ENCODE measurements around the gene PLXNA1. TPM values are rescaled to one million over a fixed set of nuclear protein-coding genes. Genes with fewer than 3 reads are reported as not detected.

The PLXNA1 gene
- total RNA-seq, 3 donors from 2014 or later (not counting 1 experiment from before 2014, with no cell fraction given): 2.5 to 4.3 (median 2.8) TPM

DNA sequence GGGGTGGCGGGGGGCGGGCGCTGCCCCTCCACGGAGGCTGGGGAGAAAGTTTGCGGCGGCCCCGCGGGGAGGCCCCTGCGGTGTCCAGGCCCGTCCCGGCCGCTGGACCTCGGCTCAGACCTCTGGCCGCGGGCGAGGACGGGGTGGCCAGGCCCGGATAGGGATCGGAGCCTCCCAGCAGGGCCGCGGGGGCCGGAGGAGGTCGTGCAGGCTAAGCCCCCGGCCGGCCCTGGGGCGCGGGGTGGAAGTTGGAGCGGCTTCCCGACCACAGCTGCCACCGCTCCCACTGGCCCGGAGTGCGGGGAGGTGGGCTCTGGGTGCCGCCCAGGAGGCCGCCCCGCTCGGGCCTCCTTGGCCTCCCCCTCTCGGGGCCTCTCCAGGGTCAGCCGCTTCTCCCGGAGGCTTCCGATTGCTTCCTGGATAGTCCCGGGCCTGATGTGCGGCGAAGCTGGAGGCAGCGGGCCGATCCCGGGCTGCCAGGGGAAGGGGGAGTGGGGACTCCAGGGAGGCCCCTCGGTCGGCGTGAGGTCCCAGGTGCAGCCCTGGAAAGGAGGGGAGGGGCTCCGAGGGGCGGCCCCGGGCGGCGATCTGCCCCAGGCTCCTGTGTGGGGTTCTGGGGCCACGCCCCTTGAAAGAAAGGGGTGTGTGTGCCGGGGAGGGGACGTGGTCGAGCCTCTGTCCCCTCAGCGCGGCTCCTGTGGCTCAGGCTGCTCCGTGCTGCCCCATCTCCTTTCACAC lies 907 bp downstream of the PLXNA1 start:
- Mint-ChIP-seq H3K27ac (no peak overlapping the region), H3K4me1 (peaks cover 0 to 13% of the 10 kb centered on the region in 2 donors), H3K9me3 (no peaks in the 10 kb centered on the region), H3K36me3 (no peaks in the 10 kb centered on the region), H3K4me3 (peak overlapping the region; percentile 6), H3K27me3 (ENCODE audit: low read depth in 2 of 2) (peaks cover 15 to 17% of the 10 kb centered on the region in 2 donors)
- ATAC-seq: no peak
- WGBS (ENCODE audit: insufficient coverage): 2% methylated on average over 61 of the region's 61 CpGs
- no peak for TF ChIP-seq CTCF (IDR thresholded peaks at IDR 0.05)
- intact Hi-C loops (cut with micrococcal nuclease): loop anchor here (5.0 to 10.0 kb wide), 3 partner anchors 279 to 462 kb away; partner anchors contain the start of genes CHCHD6 and CHST13
- H3K27ac ChIP-seq (ENCODE audit: low read length): no peak overlapping the region
- H3K4me3 ChIP-seq (ENCODE audit: low read length): peak overlapping the region; percentile 30
- peaks cover 3% of the 10 kb centered on the region for H3K27me3 ChIP-seq (ENCODE audit: control insufficient read depth, insufficient read depth, low read length)
- no peaks in the 10 kb centered on the region for H3K9me3 ChIP-seq (ENCODE audit: control insufficient read depth, insufficient read depth, low read length)
- no peaks in the 10 kb centered on the region for H3K36me3 ChIP-seq (ENCODE audit: control insufficient read depth, insufficient read depth, low read length)
- DNase-seq: peak; percentile 26 to 57
- peaks cover 22% of the 10 kb centered on the region for H3K4me1 ChIP-seq (ENCODE audit: control insufficient read depth, insufficient read depth, low read length)

DNA sequence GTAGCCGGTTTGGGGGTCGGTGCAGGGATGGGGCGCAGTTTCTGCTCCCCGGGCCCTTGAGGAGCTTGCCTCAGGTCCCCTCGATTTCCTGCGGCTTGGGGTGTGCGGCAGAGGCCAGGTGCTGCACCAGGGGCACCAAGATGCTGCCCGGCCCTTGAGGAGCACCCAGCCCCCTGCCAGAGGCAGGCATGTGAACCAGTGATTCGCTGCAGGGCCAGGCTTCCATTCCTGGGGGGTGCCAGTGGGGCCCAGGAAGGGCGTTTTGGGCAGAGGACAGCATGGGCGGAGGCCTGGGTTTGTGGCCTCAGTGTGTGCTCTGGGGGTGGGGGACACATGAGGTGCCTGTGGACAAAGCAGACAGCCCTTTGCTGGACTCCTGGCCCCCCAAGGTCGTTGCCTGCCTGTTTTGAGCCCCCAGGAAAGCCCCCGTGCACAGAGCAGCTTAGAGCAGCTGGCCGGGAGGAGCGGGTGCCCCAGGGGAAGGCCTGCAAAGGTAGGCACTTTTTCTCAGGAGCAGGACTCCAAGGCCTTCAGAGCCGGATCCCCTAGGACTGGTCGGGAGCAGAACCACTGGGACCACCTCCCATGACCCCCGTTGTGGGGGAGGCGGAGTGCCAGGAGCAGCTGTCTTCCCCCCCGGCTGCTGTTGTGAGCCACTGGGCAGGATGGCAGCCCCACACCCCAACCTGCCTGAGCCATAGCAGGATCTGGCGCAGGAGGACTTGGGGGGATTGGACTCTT lies 1.6 kb downstream of the PLXNA1 start:
- Mint-ChIP-seq H3K27me3 (ENCODE audit: low read depth in 2 of 2) (peaks cover 11% of the 10 kb centered on the region in 2 donors), H3K36me3 (no peaks in the 10 kb centered on the region), H3K4me3 (peak overlapping the region; percentile 6), H3K4me1 (peaks cover 0 to 13% of the 10 kb centered on the region in 2 donors), H3K27ac (peak overlapping the region in 1 of 2 donors; percentile 47), H3K9me3 (no peaks in the 10 kb centered on the region)
- Histone ChIP-seq H3K4me1 (ENCODE audit: control insufficient read depth, insufficient read depth, low read length) (peaks cover 22% of the 10 kb centered on the region), H3K36me3 (ENCODE audit: control insufficient read depth, insufficient read depth, low read length) (no peaks in the 10 kb centered on the region), H3K4me3 (ENCODE audit: low read length) (no peak overlapping the region), H3K27me3 (ENCODE audit: control insufficient read depth, insufficient read depth, low read length) (peaks cover 3% of the 10 kb centered on the region), H3K9me3 (ENCODE audit: control insufficient read depth, insufficient read depth, low read length) (no peaks in the 10 kb centered on the region), H3K27ac (ENCODE audit: low read length) (no peak overlapping the region)
- intact Hi-C loops (cut with micrococcal nuclease): loop anchor here (5.0 to 10.0 kb wide), 3 partner anchors 280 to 462 kb away; partner anchors contain the start of genes CHCHD6 and CHST13
- WGBS (ENCODE audit: insufficient coverage): 73% methylated on average over 20 of the region's 21 CpGs
- ATAC-seq (no peak), DNase-seq (no peak)
- no peak for TF ChIP-seq CTCF (IDR thresholded peaks at IDR 0.05)

GRCh38 chr3:126985132-126985985 lies 2.4 kb downstream of the PLXNA1 start:
- Mint-ChIP-seq H3K4me1 (peaks cover 0 to 13% of the 10 kb centered on the region in 2 donors), H3K9me3 (no peaks in the 10 kb centered on the region), H3K27ac (peak overlapping the region in 1 of 2 donors; percentile 47), H3K27me3 (ENCODE audit: low read depth in 2 of 2) (peaks cover 3% of the 10 kb centered on the region in 2 donors), H3K36me3 (no peaks in the 10 kb centered on the region), H3K4me3 (peak overlapping the region; percentile 67)
- ATAC-seq (no peak), DNase-seq (no peak)
- Histone ChIP-seq H3K27ac (ENCODE audit: low read length) (no peak overlapping the region), H3K4me3 (ENCODE audit: low read length) (no peak overlapping the region), H3K4me1 (ENCODE audit: control insufficient read depth, insufficient read depth, low read length) (peaks cover 22% of the 10 kb centered on the region), H3K36me3 (ENCODE audit: control insufficient read depth, insufficient read depth, low read length) (no peaks in the 10 kb centered on the region), H3K9me3 (ENCODE audit: control insufficient read depth, insufficient read depth, low read length) (no peaks in the 10 kb centered on the region), H3K27me3 (ENCODE audit: control insufficient read depth, insufficient read depth, low read length) (peaks cover 3% of the 10 kb centered on the region)
- 94% methylated on average over 16 of the region's 17 CpGs for WGBS (ENCODE audit: insufficient coverage)
- intact Hi-C loops (cut with micrococcal nuclease): loop anchor here (10.0 kb wide), 1 partner anchor 281 kb away; the partner anchor contains the start of gene CHCHD6
- TF ChIP-seq CTCF (IDR thresholded peaks at IDR 0.05): no peak
